SK-N-SH (cell line): ENCODE measurements around the gene CLIP3. TPM values are rescaled to one million over a fixed set of nuclear protein-coding genes. Genes with fewer than 3 reads are reported as not detected.

Experiments
- CTCF ChIA-PET: fragments of 300-600, 350-600 bp; formaldehyde crosslinking; extraction: SDS; loops from one replicate; lab custom pipeline; 2021; lab: Yijun Ruan, JAX
- POLR2A ChIA-PET: fragments of 350-600 bp; sonication (Branson Sonifier 250); formaldehyde crosslinking; extraction: SDS; loops from one replicate; lab custom pipeline; 2020; ENCODE audit warnings: antibody characterized with exemption, inconsistent platforms; lab: Yijun Ruan, JAX
- DNase-seq: peaks from one replicate; pipeline ENCODE4 v3.0.0; 2012
- H2AFZ ChIP-seq: fragments of 200-600 bp; sonication (generic); 2 replicates; pipeline ENCODE4 v1.8.1; 2016; ENCODE audit warnings: antibody characterized with exemption, mild to moderate bottlenecking, low read depth
- H3F3A ChIP-seq: fragments of 200-600 bp; sonication (generic); replicated peaks from 2 replicates; pipeline ENCODE3; 2016; ENCODE audit warnings: antibody characterized with exemption, mild to moderate bottlenecking; ENCODE audit not compliant: insufficient read depth
- H3K27ac ChIP-seq, 2 experiments: fragments of 200-500 bp in 1 of 2; fragments of 200-600 bp in 1 of 2; sonication (Bioruptor generic) in 1 of 2; sonication (generic), shearing (Covaris generic) in 1 of 2; 2 replicates each; pipeline versions ENCODE4 v1.5.1 to v1.6.1; 2014 to 2016; ENCODE audit warnings: low read depth in 2 of 2, inconsistent platforms in 1 of 2, low read length in 1 of 2, mild to moderate bottlenecking in 1 of 2, mixed read lengths in 1 of 2
- H3K27me3 ChIP-seq: fragments of 200-600 bp; sonication (generic), shearing (Covaris generic); 2 replicates; pipeline ENCODE4 v1.6.1; 2016; ENCODE audit warnings: mixed run types; ENCODE audit not compliant: insufficient read depth
- H3K36me3 ChIP-seq, 2 experiments: fragments of 200-500 bp in 1 of 2; fragments of 200-600 bp in 1 of 2; sonication (Bioruptor generic) in 1 of 2; sonication (generic) in 1 of 2; replicated peaks in 1 of 2; 2 replicates each; pipeline versions ENCODE3 to v1.5.1; 2014 to 2016; ENCODE audit warnings: low read length in 1 of 2, mild to moderate bottlenecking in 1 of 2; ENCODE audit not compliant: insufficient read depth in 2 of 2, control insufficient read depth in 1 of 2
- H3K4me1 ChIP-seq, 2 experiments: fragments of 200-500 bp in 1 of 2; fragments of 200-600 bp in 1 of 2; sonication (Bioruptor generic) in 1 of 2; sonication (generic), shearing (Covaris generic) in 1 of 2; 2 replicates each; pipeline versions ENCODE4 v1.5.1 to v1.6.1; 2014 to 2016; ENCODE audit warnings: low read depth in 1 of 2, low read length in 1 of 2, mixed run types in 1 of 2; ENCODE audit not compliant: insufficient read depth in 2 of 2, control insufficient read depth in 1 of 2
- H3K4me2 ChIP-seq: fragments of 200-600 bp; sonication (generic), shearing (Covaris generic); 2 replicates; pipeline ENCODE4 v1.6.1; 2017; ENCODE audit warnings: mixed run types
- H3K4me3 ChIP-seq, 2 experiments: fragments of 200-500 bp in 1 of 2; fragments of 200-600 bp in 1 of 2; sonication (Bioruptor generic) in 1 of 2; sonication (generic), shearing (Covaris generic) in 1 of 2; 2 replicates each; pipeline versions ENCODE4 v1.5.1 to v1.8.1; 2014 to 2016; ENCODE audit warnings: low read depth in 2 of 2, inconsistent platforms in 1 of 2, low read length in 1 of 2, mild to moderate bottlenecking in 1 of 2, mixed read lengths in 1 of 2, moderate library complexity in 1 of 2
- H3K79me2 ChIP-seq: fragments of 200-600 bp; sonication (generic); 2 replicates; pipeline ENCODE4 v1.8.1; 2017; ENCODE audit warnings: mild to moderate bottlenecking; ENCODE audit not compliant: insufficient read depth
- H3K9ac ChIP-seq: fragments of 200-600 bp; sonication (generic); 2 replicates; pipeline ENCODE4 v1.6.1; 2017; ENCODE audit warnings: mixed run types
- H3K9me2 ChIP-seq: fragments of 200-600 bp; sonication (generic); 2 replicates; pipeline ENCODE4 v1.6.1; 2017; ENCODE audit warnings: mixed run types
- H3K9me3 ChIP-seq: fragments of 200-600 bp; sonication (generic); 2 replicates; pipeline ENCODE4 v1.6.1; 2017; ENCODE audit warnings: mixed run types, mild to moderate bottlenecking, moderate library complexity
- H4K20me1 ChIP-seq: fragments of 200-600 bp; sonication (generic); 2 replicates; pipeline ENCODE4 v1.6.1; 2017; ENCODE audit warnings: mild to moderate bottlenecking, mixed run types; ENCODE audit not compliant: insufficient read depth
- CTCF ChIP-seq: fragments of 200-600 bp; sonication (generic); IDR thresholded peaks from 2 replicates; pipeline ENCODE4 v1.6.1; 2017; ENCODE audit warnings: antibody characterized with exemption, mild to moderate bottlenecking, moderate library complexity
- ELF1 ChIP-seq: IDR thresholded peaks from 2 replicates; pipeline ENCODE4 v1.4.0; 2012
- EZH2phosphoT487 ChIP-seq: fragments of 200-600 bp; sonication (generic); IDR thresholded peaks from 2 replicates; pipeline ENCODE4 v1.6.1; 2017; ENCODE audit warnings: low read depth, mixed run types, mild to moderate bottlenecking, antibody characterized with exemption, moderate library complexity, borderline replicate concordance
- FOSL2 ChIP-seq: IDR thresholded peaks from 2 replicates; pipeline ENCODE4 v1.4.0; 2012; ENCODE audit warnings: low read depth, mild to moderate bottlenecking, moderate library complexity, borderline replicate concordance
- GATA2 ChIP-seq: sonication (generic); formaldehyde crosslinking; IDR thresholded peaks from 2 replicates; pipeline ENCODE4 v1.5.0; 2020; ENCODE audit warnings: mild to moderate bottlenecking, missing genetic modification reagents
- IRF3 ChIP-seq: fragments of 150-350 bp; IDR thresholded peaks from 2 replicates; pipeline ENCODE4 v1.6.1; 2016; ENCODE audit warnings: mild to moderate bottlenecking, low read depth, low read length
- MAX ChIP-seq: IDR thresholded peaks from 2 replicates; pipeline ENCODE4 v1.4.0; 2012; ENCODE audit warnings: low read depth
- MEF2A ChIP-seq: IDR thresholded peaks from 2 replicates; pipeline ENCODE4 v1.4.0; 2012; ENCODE audit warnings: low read depth, borderline replicate concordance
- NRF1 ChIP-seq: IDR thresholded peaks from 2 replicates; pipeline ENCODE4 v1.6.1; 2012; ENCODE audit warnings: low read depth, mild to moderate bottlenecking, low read length
- RCOR1 ChIP-seq: fragments of 150-350 bp; IDR thresholded peaks from 2 replicates; pipeline ENCODE4 v1.6.1; 2017; ENCODE audit warnings: antibody characterized with exemption, low read length
- SIN3A ChIP-seq: IDR thresholded peaks from 2 replicates; pipeline ENCODE4 v1.6.1; 2012; ENCODE audit warnings: low read depth, mild to moderate bottlenecking, low read length, moderate library complexity, borderline replicate concordance
- WGBS: methylation state at CpG from one replicate; pipeline ENCODE4 v1.1.6; 2017; ENCODE audit warnings: low lambda C conversion rate; 5-methylcytosine and 5-hydroxymethylcytosine counted together
- polyA plus RNA-seq, 3 experiments: library from polyadenylated mRNA; depleted of rRNA; stranded (reverse); fragments of >200 nt; gene quantifications; 2 replicates each; pipeline ENCODE4 v1.2.3, GENCODE V29; 2012
- TF ChIP-seq, protein P1 (sequence below): IDR thresholded peaks from 2 replicates; pipeline ENCODE4 v1.4.0; 2012; ENCODE audit warnings: low read depth, borderline replicate concordance

Gene CLIP3
- polyA plus RNA-seq, 1 of the 3 experiments (the other 2 are of a cell fraction): 13.1 TPM

GRCh38 chr19:35978271-35978670 is 54.4 kb downstream of the CLIP3 start:
- ChIA-PET CTCF (no interaction called here), POLR2A (no interaction called here)
- H3K27ac ChIP-seq: no peak overlapping the region
- no peaks in the 10 kb centered on the region for H3K9me3 ChIP-seq
- H3F3A ChIP-seq: no peaks in the 10 kb centered on the region
- no peak overlapping the region for H2AFZ ChIP-seq
- H3K27me3 ChIP-seq: no peaks in the 10 kb centered on the region
- no peak overlapping the region for H3K4me3 ChIP-seq
- H4K20me1 ChIP-seq: no peaks in the 10 kb centered on the region
- H3K9ac ChIP-seq: no peak overlapping the region
- no peaks in the 10 kb centered on the region for H3K79me2 ChIP-seq
- no peak overlapping the region for H3K4me2 ChIP-seq
- H3K36me3 ChIP-seq: no peaks in the 10 kb centered on the region
- no peak for DNase-seq
- no peak for TF ChIP-seq NRF1
- no peak for TF ChIP-seq MEF2A
- H3K9me2 ChIP-seq: no peaks in the 10 kb centered on the region
- no peaks in the 10 kb centered on the region for H3K4me1 ChIP-seq
- WGBS: 40% methylated on average over 5 of the region's 5 CpGs

- ChIA-PET CTCF (interaction anchor here (0.8 kb wide), 1 partner anchor 16 kb away, joined by 4 read pairs; no protein-coding TSS in a partner anchor), POLR2A (no interaction called here)
- no peak overlapping the region for H3K4me3 ChIP-seq
- H3K9me3 ChIP-seq: no peaks in the 10 kb centered on the region
- no peaks in the 10 kb centered on the region for H3K4me1 ChIP-seq
- H3K79me2 ChIP-seq: no peaks in the 10 kb centered on the region
- H3K4me2 ChIP-seq: no peak overlapping the region
- H3K9ac ChIP-seq: no peak overlapping the region
- no peaks in the 10 kb centered on the region for H3F3A ChIP-seq
- no peaks in the 10 kb centered on the region for H3K9me2 ChIP-seq
- DNase-seq: peak; percentile 59
- H4K20me1 ChIP-seq: no peaks in the 10 kb centered on the region
- no peak overlapping the region for H2AFZ ChIP-seq
- WGBS: 68% methylated on average over 8 of the region's 14 CpGs
- H3K36me3 ChIP-seq: no peaks in the 10 kb centered on the region
- no peak overlapping the region for H3K27ac ChIP-seq
- TF ChIP-seq EZH2phosphoT487 (no peak), MEF2A (no peak), CTCF (no peak), SIN3A (no peak), GATA2 (CRISPR knock-in tag) (no peak), MAX (no peak), FOSL2 (no peak), RCOR1 (no peak), IRF3 (no peak), ELF1 (no peak)
- TF ChIP-seq, protein P1, sequence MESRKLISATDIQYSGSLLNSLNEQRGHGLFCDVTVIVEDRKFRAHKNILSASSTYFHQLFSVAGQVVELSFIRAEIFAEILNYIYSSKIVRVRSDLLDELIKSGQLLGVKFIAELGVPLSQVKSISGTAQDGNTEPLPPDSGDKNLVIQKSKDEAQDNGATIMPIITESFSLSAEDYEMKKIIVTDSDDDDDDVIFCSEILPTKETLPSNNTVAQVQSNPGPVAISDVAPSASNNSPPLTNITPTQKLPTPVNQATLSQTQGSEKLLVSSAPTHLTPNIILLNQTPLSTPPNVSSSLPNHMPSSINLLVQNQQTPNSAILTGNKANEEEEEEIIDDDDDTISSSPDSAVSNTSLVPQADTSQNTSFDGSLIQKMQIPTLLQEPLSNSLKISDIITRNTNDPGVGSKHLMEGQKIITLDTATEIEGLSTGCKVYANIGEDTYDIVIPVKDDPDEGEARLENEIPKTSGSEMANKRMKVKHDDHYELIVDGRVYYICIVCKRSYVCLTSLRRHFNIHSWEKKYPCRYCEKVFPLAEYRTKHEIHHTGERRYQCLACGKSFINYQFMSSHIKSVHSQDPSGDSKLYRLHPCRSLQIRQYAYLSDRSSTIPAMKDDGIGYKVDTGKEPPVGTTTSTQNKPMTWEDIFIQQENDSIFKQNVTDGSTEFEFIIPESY: no peak
- TF ChIP-seq, all 33 proteins: peak for 0
- H3K27me3 ChIP-seq: no peaks in the 10 kb centered on the region
Measured at GRCh38 chr19:35977446-35978222, 55.0 kb downstream of the CLIP3 start.
